ENCODE measurements around the gene SMR3B.

SMR3B gene

GRCh38 chr4:70382691-70383181, at the start of gene SMR3B:
Gene SMR3B (plus strand): TSS chr4:70383131. CDS start chr4:70384511, 1,380 bp downstream.
- no peak for DNase-seq (ENCODE audit: low read depth)

DNA sequence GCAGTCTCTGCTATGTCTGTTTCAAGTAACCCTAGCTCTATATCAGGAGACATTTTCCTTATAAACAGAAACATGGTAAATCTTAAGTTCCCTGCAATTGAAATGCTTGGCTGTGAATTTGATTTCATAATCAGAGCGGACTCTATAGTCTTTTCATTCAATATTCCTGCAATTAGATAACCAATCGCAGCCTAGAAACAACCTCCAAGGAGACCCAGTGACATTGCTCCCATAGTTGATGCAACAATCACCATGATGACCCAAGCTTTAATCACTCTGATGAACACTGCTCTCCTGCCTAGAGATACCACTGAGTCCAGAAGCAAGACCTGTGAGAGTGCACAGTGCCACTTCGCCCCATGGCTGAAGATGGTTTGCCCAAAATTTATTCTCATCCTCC, 48.2 kb upstream of the SMR3B start, which contains the start of gene CABS1:
CABS1 (plus strand) TSS at position 301 of the 400 bp plus-strand sequence; CDS start at position 360, 59 bp downstream.
- DNase-seq (ENCODE audit: low read depth): no peak

GRCh38 chr4:70336043-70336442, 46.9 kb upstream of the SMR3B start:
- DNase-seq (ENCODE audit: low read depth): no peak

- DNase-seq (ENCODE audit: low read depth): no peak
Measured at GRCh38 chr4:70337886-70338420, 45.0 kb upstream of the SMR3B start.

DNA sequence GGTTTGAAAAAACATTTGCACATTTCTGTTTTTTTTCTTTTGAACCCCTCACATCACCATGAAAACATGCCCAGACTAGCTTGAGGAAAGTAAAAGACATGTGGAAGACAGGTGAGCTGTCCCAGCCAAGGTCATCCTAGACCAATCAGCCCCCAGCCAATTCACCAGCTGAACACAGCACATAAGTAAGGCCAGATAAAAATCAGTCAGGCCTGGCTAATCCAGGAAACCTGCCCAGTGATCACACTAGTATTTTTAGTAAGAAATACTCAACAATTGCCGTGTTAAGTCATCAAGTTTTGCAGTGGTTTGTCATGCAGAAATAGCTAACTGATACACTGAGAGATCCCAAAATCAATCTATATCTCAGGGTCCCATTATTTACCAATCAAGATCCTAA, 26.7 kb upstream of the SMR3B start:
- DNase-seq (ENCODE audit: low read depth): no peak

- no peak for DNase-seq (ENCODE audit: low read depth)
Measured at GRCh38 chr4:70359115-70359661, 23.7 kb upstream of the SMR3B start.

GRCh38 chr4:70360460-70360859, 22.5 kb upstream of the SMR3B start, which contains the start of gene SMR3A:
Gene SMR3A (plus strand): TSS chr4:70360760. CDS start chr4:70362116, 1,356 bp downstream.
- DNase-seq (ENCODE audit: low read depth): no peak

DNA sequence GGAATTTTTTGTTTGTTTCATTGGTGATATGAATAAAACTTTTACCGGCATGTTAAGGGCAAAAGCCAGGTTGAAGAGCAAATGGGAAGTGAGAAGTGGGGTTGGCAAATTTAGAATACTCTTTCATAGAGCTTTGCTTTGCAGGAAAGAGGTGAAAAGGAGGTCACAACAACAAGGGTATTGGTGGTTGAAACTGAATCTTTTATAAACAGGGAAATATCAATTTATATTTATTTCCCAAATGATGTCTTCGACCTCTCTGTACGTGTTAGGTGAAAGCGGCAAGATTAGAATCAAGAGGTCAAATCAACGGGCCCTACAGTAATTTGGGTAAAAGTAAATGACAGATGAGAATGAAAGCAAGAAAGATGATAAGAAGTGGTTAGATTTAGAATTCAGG, 18.9 kb upstream of the SMR3B start:
- DNase-seq (ENCODE audit: low read depth): no peak

- no peak for DNase-seq (ENCODE audit: low read depth)
Measured at GRCh38 chr4:70365479-70365878, 17.5 kb upstream of the SMR3B start.

GRCh38 chr4:70367813-70368212, 15.1 kb upstream of the SMR3B start:
- no peak for DNase-seq (ENCODE audit: low read depth)

DNA sequence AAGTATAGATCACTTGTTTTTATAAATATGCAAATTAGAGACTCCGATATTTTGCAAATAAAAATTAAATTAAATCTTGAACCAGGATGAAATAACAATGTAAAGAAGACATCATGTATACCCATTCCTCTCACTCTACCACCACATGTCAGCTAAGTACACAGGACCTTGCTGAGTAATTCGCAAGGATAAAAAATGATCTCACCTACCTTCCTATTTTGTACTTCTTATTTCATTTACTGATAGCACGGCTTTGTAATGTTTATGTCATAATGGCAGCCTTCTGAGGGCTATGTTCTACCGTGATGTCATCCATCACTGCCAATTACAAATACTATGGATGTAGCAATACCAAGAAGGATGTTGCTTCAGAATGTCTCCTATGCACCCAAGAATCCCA, 10.9 kb upstream of the SMR3B start:
- no peak for DNase-seq (ENCODE audit: low read depth)

DNA sequence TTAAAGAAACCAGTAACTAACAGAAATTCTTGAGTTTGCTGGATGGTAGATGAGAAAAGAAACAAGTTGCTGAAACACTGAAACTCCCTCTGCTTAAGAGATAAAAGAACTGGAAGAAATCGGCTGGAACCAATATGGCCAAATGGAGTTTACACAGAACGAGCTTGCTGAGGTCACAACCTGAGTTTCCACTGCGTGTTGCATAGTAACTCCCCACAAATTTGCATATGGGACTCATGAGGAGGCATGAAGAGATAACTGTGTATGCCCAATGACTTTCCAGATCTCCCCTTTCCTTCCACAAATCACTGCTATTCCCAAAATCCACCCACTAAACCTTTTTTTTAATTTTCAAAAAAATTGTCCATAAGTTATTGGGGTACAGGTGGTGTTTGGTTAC, 10.2 kb upstream of the SMR3B start:
- DNase-seq (ENCODE audit: low read depth): no peak

DNA sequence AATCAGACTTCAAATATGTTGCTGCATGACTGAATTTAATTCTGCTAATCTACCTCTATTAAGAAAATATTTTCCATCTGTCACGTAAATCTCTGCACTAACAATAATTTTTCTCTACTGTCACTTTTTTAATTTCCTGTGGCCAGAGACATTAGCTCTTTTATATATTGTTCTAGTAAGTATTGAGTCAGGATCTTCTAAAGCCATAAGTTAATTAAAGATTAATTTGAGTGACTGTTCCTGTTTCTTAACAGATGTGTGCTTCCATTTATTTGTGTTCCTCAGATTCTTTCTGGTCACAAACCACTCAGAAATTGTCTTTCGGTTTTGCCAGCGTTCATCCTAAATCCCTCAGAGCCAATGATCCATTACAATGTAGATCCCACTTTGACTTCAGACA, 2.4 kb upstream of the SMR3B start:
- no peak for DNase-seq (ENCODE audit: low read depth)

DNA sequence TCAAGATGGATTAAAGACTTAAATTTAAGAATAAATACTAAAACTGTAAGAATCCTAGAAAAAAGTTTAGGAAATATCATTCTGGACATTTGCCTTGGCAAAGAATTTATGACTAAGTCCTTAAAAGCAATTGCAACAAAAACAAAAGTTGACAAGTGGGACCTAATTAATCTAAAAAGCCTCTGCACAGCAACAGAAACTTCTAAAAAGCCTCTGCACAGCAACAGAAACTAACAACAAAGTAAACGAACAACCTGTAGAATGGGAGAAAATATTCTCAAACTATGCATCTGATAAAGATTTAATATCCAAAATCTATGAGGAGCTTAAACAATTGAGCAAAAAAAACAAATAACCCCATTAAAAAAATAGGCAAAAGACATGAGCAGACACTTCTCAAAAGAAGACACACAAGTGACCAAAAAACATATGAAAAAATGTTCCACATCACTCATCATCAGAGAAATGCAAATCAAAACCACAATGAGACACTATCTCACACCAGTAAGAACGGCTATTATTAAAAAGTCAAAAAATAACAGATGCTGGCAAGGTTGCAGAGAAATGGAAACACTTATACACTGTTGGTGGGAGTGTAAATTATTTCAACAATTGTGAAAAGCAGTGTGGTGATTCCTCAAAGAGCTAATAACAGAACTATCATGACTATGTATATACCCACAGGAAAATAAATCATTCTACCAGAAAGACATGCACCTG, 9.3 kb downstream of the SMR3B start:
- DNase-seq (ENCODE audit: low read depth): no peak

DNA sequence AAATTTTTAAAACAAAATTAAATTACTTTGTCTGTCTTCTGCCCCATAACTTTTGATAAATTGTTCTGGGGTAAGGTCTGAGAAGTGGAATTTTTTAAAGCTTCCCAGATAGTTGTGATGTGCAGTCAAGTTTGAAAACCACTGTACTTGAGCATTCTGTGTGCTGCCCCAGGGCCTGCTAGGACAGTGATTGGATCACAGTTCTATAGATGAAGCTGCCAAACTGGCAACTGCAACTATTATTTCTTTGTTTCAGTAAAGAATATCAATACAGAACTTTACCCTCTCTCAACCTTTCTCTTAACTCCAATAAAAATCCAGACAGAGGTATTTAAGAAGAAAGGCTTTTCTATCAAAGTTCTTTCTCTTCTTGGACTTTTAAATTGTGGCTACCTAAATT, 14.6 kb downstream of the SMR3B start, which contains the start of gene OPRPN:
OPRPN (plus strand) TSS at position 361 of the 400 bp plus-strand sequence. CDS start 1,346 bp downstream, outside the sequence.
- no peak for DNase-seq (ENCODE audit: low read depth)

DNA sequence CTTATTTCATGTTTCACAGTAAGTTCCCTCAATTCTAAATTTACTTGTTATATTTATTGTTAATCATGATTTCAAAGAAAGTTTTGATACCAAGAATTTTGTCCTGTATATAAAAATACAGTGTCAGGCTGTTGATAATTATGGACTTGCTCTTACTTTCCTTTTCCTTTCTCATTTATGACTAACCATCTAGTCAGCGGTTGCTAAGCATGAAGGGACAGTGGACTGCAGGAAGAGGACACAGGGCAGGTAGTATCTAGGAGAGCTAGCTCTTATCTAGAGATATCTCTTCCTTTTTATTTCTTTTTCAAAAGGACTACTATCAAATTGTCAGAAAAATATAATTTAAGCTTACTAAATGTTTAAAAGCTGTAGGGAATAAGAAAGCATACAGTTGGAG, 16.4 kb downstream of the SMR3B start:
- no peak for DNase-seq (ENCODE audit: low read depth)

DNA sequence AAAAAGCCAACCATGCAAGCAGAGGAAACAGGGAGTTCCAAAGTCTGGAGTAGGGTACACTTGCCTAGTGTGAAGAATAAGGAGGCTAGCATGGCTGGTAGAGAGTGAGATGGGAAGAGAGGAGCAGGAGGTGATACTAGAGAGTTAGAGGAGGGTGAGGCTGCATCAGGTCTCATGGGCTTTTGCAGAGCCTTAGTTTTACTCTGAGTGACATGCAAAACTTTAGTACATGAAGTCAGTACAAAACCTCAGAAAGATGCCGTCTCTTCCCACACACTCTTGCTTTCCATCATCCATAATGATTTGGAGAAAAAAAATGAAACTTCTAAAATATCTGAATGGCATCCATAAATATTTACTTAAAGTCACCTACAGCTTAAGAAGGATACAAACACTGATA, 19.8 kb downstream of the SMR3B start:
- DNase-seq (ENCODE audit: low read depth): no peak

DNA sequence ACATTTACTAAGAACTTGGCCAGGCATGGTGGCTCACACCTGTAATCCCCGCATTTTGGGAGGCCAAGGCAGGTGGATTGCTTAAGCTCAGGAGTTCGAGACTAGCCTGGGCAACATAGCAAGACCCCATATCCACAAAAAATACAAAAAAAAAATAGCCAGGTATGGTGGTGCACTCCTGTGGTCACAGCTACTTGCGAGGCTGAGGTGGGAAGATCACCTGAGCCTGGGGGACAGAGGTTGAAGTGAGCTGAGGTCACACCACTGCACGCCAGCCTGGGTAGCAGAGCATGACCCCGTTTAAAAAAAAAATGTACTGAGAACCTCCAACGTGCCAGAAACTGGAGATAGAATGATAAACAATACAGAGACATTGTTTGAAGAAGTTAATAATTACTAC, 22.8 kb downstream of the SMR3B start:
- DNase-seq (ENCODE audit: low read depth): no peak

DNA sequence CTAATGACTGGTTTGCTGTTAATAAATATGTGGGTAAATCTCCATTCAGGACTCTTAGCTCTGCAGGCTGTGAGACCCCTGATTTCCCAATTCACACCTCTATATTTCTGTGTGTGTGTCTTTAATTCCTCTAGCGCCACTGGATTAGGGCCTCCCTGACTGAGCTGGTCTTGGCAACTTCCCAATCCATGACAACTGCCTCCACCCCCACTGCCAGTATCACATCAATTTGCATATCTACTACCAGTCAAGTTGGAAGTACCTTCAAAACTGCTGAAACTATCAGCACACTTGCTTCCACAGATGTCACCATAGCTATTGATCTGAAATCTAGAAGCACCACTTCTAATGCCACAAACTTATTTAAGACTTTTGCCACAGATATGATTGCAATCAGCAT, 42.4 kb downstream of the SMR3B start:
- DNase-seq (ENCODE audit: low read depth): no peak

DNA sequence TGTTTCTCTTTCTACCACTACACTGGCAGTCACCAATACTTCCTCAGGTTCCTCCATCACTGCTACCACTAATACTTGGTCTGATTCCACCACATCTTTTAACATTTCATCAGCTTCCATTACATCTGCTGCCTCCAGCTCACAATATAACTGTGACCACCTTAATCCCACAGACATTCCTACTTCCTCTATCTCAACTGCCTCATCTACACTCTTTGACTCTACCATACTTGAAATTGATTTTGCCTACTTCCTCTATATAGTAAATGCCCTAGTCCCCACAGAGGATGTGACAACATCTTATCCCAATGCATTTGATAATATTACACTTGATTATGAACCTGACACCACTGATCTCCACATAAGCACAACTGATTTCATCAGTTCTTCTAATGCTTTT, 43.9 kb downstream of the SMR3B start:
- no peak for DNase-seq (ENCODE audit: low read depth)

GRCh38 chr4:70437197-70437596, 54.3 kb downstream of the SMR3B start:
- no peak for DNase-seq (ENCODE audit: low read depth)

Measured in fibroblast of the conjunctiva (primary cell).